ENCODE results near the gene ZSCAN2. TPM values are rescaled to one million over a fixed set of nuclear protein-coding genes. Genes with fewer than 3 reads are reported as not detected.

The ZSCAN2 gene
- total RNA-seq, 5 donors from 2014 or later (not counting 1 experiment from before 2014, with no cell fraction given), result 7.6 to 15.5 (median 12.5) TPM

Other genes with a start within 250 kb of the ZSCAN2 start
- gene WDR73, start 53.3 kb downstream of the ZSCAN2 start, total RNA-seq, result 10 to 100 TPM; 24.4 to 39.0 (median 36.3) TPM
- 1 to 10 TPM; 1.3 to 3.5 (median 2.9) TPM for gene NMB, start 57.2 kb downstream of the ZSCAN2 start, total RNA-seq
- gene SEC11A, start 115.1 kb downstream of the ZSCAN2 start, total RNA-seq, result 10 to 100 TPM; 52.3 to 68.9 (median 66.5) TPM
- gene ZNF592, start 147.6 kb downstream of the ZSCAN2 start, total RNA-seq, result 10 to 100 TPM; 34.5 to 43.6 (median 39.0) TPM
- under 1 TPM; 0.16 to 0.82 (median 0.22) TPM for gene ALPK3, start 216.3 kb downstream of the ZSCAN2 start, total RNA-seq

All from T-cell (primary cell).